ENCODE results near the gene ZFTA.

The ZFTA gene

DNA sequence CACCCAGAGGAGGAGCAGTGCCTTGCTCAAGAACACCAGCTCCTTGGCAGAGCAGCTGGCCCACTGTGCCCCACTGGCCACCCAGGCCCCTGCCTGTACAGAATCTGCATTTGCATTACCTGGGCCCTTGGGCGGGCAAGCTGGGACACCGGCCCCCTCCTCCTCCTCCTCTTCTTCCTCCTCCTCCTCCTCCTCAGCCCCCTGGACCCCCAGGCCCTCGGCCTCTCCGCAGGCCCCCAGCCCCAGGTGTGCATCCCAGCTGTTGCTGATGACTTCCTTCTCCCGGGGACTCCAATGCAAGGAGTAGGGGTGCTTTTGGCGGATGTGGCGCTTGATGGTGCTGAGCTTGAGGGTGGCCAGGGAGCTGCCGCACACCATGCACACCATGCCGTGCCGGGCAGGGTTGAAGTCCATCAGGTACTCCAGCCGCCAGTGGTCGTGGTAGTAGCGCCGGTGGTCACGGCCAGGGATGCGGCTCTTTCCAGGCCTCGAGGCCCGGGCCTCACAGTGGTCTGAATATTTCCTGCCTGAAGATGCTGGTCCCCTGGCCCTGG lies 2.8 kb downstream of the ZFTA start:
- Histone ChIP-seq H3K4me3 (no peak overlapping the region), H3K27ac (no peak overlapping the region), H3K9ac (peak overlapping the region; percentile 90), H4K20me1 (peaks cover 70% of the 10 kb centered on the region), H3K4me1 (peaks cover 38% of the 10 kb centered on the region), H3K4me2 (peak overlapping the region; percentile 94), H3K27me3 (peaks cover 17% of the 10 kb centered on the region), H3K9me3 (no peaks in the 10 kb centered on the region), H3K36me3 (peaks cover 52% of the 10 kb centered on the region)
- no peak for TF ChIP-seq Cebpa-rat (IDR thresholded peaks at IDR 0.05)

DNA sequence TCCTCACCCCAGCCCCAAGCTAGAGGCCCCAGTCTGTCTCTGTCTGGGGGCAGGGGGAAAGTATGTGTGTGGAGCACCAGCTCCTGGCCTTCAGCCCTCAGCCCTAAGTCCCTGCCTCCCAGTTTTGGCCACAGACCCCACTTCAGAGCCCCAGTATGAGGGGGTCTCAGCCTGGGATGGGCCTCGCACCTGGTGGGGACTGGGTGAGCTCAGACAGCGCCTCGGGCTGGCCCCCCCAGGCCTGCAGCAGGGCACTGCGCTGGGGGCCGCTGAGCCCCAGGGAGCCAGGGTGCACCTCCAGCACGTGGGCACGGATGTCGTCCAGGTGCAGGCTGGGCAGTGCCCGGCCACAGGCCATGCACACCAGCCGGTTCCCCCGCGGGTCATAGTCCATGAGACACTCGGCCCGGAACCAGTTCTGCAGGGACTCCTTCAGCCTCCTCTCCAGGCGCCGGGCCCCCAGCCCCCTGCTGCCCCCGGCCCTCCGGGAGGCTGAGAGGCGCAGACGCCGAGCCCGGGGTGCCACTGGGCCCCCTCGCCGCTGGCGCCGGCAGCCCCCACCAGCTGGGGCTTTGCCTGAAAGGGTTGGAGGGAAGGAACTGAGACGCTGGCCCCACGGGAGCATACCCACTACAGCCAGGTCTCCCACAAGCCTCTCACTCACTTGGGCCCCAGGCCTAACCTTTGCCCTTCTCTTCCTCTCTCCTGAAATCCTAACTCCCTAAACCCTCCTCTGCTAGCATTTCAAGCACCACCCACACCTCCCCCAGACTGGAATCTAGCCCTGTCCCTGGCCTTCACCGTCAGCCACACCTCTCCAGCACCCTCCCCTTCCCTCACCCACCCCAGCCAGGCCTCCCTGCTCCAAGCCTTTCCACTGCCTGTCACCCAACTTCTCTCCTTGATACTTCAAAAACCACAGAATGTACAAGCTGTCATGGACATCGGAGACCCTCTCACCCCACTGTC lies 3.6 kb downstream of the ZFTA start:
- no peak overlapping the region for H3K4me3 ChIP-seq
- peaks cover 9% of the 10 kb centered on the region for H3K27me3 ChIP-seq
- H3K9me3 ChIP-seq: no peaks in the 10 kb centered on the region
- H3K4me2 ChIP-seq: peak overlapping the region; percentile 94
- no peak overlapping the region; the same call in 1 of the 2 replicates for H3K27ac ChIP-seq
- H4K20me1 ChIP-seq: peaks cover 78% of the 10 kb centered on the region
- peaks cover 60% of the 10 kb centered on the region for H3K36me3 ChIP-seq
- H3K9ac ChIP-seq: peak overlapping the region; percentile 34; the same call in 1 of the 2 replicates
- peaks cover 35% of the 10 kb centered on the region for H3K4me1 ChIP-seq
- TF ChIP-seq Cebpa-rat (IDR thresholded peaks at IDR 0.05): no peak

- peaks cover 3% of the 10 kb centered on the region for H3K27me3 ChIP-seq
- no peak overlapping the region for H3K4me3 ChIP-seq
- no peak overlapping the region for H3K9ac ChIP-seq
- no peaks in the 10 kb centered on the region for H3K9me3 ChIP-seq
- H3K4me2 ChIP-seq: no peak overlapping the region
- H4K20me1 ChIP-seq: peaks cover 80% of the 10 kb centered on the region
- no peak overlapping the region for H3K27ac ChIP-seq
- TF ChIP-seq Cebpa-rat (IDR thresholded peaks at IDR 0.05): no peak
- H3K36me3 ChIP-seq: peaks cover 67% of the 10 kb centered on the region
- H3K4me1 ChIP-seq: peaks cover 28% of the 10 kb centered on the region
These were observed 4.3 kb downstream of the ZFTA start for GRCh38 chr11:63764340-63764678.

DNA sequence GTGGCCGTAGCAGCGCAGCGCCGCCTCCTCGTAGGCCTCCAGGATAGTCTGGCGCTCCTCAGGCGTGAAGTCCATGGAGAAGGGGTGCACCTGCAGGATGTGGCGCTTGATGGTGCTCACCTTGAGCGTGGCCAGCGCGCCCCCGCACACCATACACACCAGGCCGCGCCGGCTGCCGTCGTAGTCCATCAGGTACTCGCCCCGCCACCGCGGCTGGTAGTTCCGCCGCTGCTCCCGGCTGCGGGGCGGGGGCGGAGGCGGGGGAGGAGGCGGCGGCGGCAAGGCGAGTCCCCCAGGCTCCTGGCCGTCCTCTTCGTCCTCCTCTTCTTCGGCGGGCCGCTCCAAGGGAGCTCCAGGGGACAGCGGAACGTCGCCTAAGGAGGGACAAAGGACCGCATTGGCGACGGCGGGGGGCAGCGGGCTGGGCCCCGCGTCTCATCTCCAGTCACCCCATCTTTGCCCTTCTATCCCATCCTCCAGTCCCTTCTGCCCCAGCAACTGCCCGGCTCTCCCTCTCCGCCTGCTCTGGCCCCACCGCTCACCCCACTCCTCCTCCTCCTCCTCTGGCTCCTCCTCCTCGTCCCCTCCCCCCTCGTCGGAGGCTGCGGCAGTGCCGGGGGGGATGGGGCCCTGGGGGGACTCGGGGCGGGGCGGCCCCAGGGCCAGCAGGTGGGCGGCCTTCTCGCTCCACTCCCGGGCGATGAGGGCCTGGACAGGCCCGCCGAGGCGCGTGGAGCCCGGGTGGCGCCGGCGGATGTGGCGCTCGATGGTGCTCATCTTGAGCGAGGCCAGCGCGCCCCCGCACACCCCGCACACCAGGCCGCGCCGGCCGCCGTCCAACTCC lies 4.9 kb downstream of the ZFTA start:
- no peaks in the 10 kb centered on the region for H3K9me3 ChIP-seq
- H3K9ac ChIP-seq: no peak overlapping the region
- no peaks in the 10 kb centered on the region for H3K27me3 ChIP-seq
- H3K4me2 ChIP-seq: no peak overlapping the region
- no peak for TF ChIP-seq Cebpa-rat (IDR thresholded peaks at IDR 0.05)
- H3K36me3 ChIP-seq: peaks cover 73% of the 10 kb centered on the region
- no peak overlapping the region for H3K27ac ChIP-seq
- H3K4me3 ChIP-seq: no peak overlapping the region
- H4K20me1 ChIP-seq: peaks cover 81% of the 10 kb centered on the region
- H3K4me1 ChIP-seq: peaks cover 28% of the 10 kb centered on the region

DNA sequence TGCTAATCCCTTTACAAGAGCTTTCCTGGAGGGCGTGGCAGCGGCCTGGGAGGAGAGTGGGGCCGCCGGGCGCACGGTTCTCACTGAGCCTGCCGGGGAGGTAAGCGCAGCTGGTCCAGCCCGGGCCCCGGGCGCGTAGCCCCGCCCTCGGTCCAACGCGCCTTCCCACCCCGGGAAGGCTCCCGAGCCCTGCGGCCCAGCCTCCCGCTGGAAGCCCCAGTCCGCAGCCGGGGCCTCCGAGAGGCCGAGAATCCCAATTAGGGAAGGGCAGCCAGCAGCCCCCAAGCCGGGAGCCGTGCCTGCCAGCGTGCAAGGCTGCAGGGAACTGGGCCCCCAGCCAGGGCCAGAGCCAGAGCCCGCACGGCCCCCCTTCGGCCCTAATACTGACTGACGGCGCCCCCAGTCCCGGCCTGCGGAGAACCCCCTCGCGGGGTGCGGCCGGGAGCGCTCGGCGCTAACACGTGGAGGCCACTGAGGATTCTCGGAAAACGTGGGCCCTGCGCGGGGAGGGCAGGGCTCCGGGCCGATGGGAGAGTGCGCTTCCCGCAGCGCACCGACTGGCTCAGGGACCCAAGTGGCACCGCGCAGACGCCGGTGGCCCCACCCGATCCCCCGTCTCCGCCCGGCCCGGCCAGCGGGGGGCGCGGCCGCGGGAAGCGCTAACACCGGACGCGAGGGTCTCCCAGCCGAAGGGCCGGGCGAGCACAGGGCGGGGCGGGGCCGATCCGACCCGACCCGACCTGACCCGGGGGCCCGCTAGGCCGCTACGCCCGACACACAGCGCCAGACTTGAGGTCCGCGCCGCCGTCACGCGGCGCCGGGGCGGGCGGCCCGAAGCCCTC lies 5.7 kb downstream of the ZFTA start:
- H3K27me3 ChIP-seq: no peaks in the 10 kb centered on the region
- H3K27ac ChIP-seq: no peak overlapping the region
- no peak overlapping the region for H3K9ac ChIP-seq
- H3K9me3 ChIP-seq: no peaks in the 10 kb centered on the region
- H4K20me1 ChIP-seq: peaks cover 83% of the 10 kb centered on the region
- peaks cover 81% of the 10 kb centered on the region for H3K36me3 ChIP-seq
- peaks cover 28% of the 10 kb centered on the region for H3K4me1 ChIP-seq
- TF ChIP-seq Cebpa-rat (IDR thresholded peaks at IDR 0.05): no peak
- no peak overlapping the region for H3K4me2 ChIP-seq
- H3K4me3 ChIP-seq: no peak overlapping the region

DNA sequence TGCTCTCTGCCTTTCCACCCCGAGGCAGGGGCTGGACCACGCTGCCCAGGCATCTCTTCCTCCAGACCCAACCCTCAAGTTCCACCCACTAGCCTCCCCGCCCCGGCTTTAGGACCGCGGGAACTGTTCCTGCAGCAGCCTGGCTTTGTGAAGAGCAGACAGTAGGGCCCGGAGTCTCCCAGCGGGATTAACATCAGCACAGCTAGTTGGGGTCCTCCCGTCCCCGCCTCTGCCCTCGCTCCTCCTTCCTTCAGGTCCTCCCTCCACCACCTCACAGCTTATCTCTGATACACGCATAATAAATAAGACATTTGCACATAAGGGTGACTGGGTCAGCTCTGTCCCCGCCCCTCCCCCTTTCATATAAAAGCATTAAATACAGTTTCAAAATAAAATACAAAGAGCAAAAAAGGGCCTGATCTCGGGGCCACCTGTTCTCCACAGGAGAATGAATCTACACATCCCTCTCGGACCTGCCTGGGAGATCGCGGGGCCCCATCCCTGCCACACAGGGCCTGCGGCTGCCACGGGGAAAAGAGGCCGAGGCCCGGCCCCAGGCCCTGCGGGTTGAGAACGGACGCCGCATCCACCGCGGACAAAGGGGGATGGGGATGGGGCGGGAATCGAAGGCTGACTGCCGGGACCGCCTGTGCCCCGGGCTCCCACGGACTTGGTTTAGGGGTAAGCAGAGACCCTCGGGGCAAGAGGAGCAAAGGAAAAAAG lies 6.5 kb downstream of the ZFTA start:
- H3K4me2 ChIP-seq: no peak overlapping the region
- no peak for TF ChIP-seq Cebpa-rat (IDR thresholded peaks at IDR 0.05)
- peaks cover 25% of the 10 kb centered on the region for H3K4me1 ChIP-seq
- H3K36me3 ChIP-seq: peaks cover 89% of the 10 kb centered on the region
- no peaks in the 10 kb centered on the region for H3K27me3 ChIP-seq
- no peak overlapping the region for H3K9ac ChIP-seq
- H3K4me3 ChIP-seq: no peak overlapping the region
- peaks cover 75% of the 10 kb centered on the region for H4K20me1 ChIP-seq
- H3K27ac ChIP-seq: no peak overlapping the region
- no peaks in the 10 kb centered on the region for H3K9me3 ChIP-seq

GRCh38 chr11:63761188-63761587 lies 7.4 kb downstream of the ZFTA start:
- peaks cover 66% of the 10 kb centered on the region for H4K20me1 ChIP-seq
- H3K9me3 ChIP-seq: no peaks in the 10 kb centered on the region
- H3K4me1 ChIP-seq: peaks cover 16% of the 10 kb centered on the region
- H3K4me2 ChIP-seq: no peak overlapping the region
- no peaks in the 10 kb centered on the region for H3K27me3 ChIP-seq
- H3K4me3 ChIP-seq: no peak overlapping the region
- peaks cover 96% of the 10 kb centered on the region for H3K36me3 ChIP-seq
- H3K27ac ChIP-seq: no peak overlapping the region
- TF ChIP-seq Cebpa-rat (IDR thresholded peaks at IDR 0.05): no peak
- H3K9ac ChIP-seq: no peak overlapping the region

DNA sequence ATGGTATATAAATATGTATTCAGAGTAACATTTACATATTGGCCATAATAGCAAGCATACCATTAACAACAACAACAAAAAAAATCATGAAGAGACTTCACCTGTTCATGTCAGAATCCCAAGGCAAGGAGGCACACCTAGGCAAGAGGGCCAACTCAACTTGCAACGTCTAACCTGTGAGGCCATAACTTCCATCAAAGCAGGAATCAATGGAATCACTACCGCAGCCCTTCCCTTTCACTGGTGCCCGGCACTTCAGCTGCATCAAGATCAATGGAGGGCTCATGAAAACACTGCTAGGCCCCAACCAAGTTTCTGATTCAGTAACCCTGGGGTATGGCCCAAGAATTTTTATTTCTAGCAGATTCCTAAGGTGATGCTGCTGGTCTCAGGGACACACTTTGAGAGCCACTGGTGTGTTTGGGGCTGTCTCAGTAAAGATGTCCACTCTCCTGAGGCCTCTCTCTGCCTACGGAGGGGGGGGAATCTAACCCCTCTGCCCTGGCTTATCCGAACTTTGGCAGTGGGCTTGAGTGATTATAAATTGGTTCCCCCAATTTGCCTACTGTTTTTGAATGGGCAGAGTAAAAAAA lies 8.0 kb downstream of the ZFTA start:
- Histone ChIP-seq H3K4me3 (no peak overlapping the region), H3K36me3 (peaks cover 93% of the 10 kb centered on the region), H3K4me2 (no peak overlapping the region), H3K9me3 (no peaks in the 10 kb centered on the region), H3K27me3 (no peaks in the 10 kb centered on the region), H3K4me1 (peaks cover 10% of the 10 kb centered on the region), H4K20me1 (peaks cover 60% of the 10 kb centered on the region), H3K9ac (no peak overlapping the region), H3K27ac (no peak overlapping the region)
- TF ChIP-seq Cebpa-rat (IDR thresholded peaks at IDR 0.05): no peak

All from BLaER1 (cell line).